GM12878 (cell line): Measurements from ENCODE around the gene SLC22A7. TPM values are rescaled to one million over a fixed set of nuclear protein-coding genes. Genes with fewer than 3 reads are reported as not detected.

Experiments
- CEBPB ChIP-seq, 2 experiments: fragments of 150-350 bp in 1 of 2; IDR thresholded peaks; 2 replicates each; pipeline ENCODE4 v1.6.1; 2012 to 2014; ENCODE audit warnings: low read depth in 2 of 2, low read length in 2 of 2, borderline replicate concordance in 1 of 2, inconsistent platforms in 1 of 2
- FOXM1 ChIP-seq: IDR thresholded peaks from 2 replicates; pipeline ENCODE4 v1.6.1; 2012; ENCODE audit warnings: low read depth, mild to moderate bottlenecking, inconsistent platforms, low read length, moderate library complexity
- KAT2A ChIP-seq: conservative IDR thresholded peaks from 2 replicates; pipeline ENCODE4 v1.6.1; 2011; ENCODE audit warnings: low read depth, low read length; ENCODE audit not compliant: control insufficient read depth
- LARP7 ChIP-seq: fragments of 450-650 bp; IDR thresholded peaks from 2 replicates; pipeline ENCODE4 v1.6.1; 2017; ENCODE audit warnings: mild to moderate bottlenecking
- NR2C1 ChIP-seq: fragments of 450-650 bp; IDR thresholded peaks from 2 replicates; pipeline ENCODE4 v1.6.1; 2017; ENCODE audit warnings: antibody characterized with exemption, mild to moderate bottlenecking, moderate library complexity
- NR2C2 ChIP-seq: IDR thresholded peaks from 2 replicates; pipeline ENCODE4 v1.6.1; 2011; ENCODE audit warnings: borderline replicate concordance, low read depth; ENCODE audit not compliant: control insufficient read depth, insufficient read length
- PML ChIP-seq: IDR thresholded peaks from 2 replicates; pipeline ENCODE4 v1.6.1; 2012; ENCODE audit warnings: low read length, inconsistent platforms
- POLR2A ChIP-seq: IDR thresholded peaks from 2 replicates; pipeline ENCODE4 v1.6.1; 2011; ENCODE audit warnings: low read depth, mild to moderate bottlenecking, low read length
- RAD21 ChIP-seq: IDR thresholded peaks from 2 replicates; pipeline ENCODE4 v1.6.1; 2011; ENCODE audit warnings: mild to moderate bottlenecking, low read depth, low read length, moderate library complexity; ENCODE audit not compliant: insufficient read depth
- RELA ChIP-seq: fragments of 450-650 bp; IDR thresholded peaks from 2 replicates; pipeline ENCODE4 v1.8.0; 2014; ENCODE audit warnings: borderline replicate concordance; ENCODE audit not compliant: partially characterized antibody
- RUNX3 ChIP-seq: IDR thresholded peaks from 2 replicates; pipeline ENCODE4 v1.6.1; 2012; ENCODE audit warnings: low read length, inconsistent platforms
- ZNF274 ChIP-seq: IDR thresholded peaks from one replicate; pipeline ENCODE4 v1.8.0; 2011; ENCODE audit not compliant: insufficient read length, insufficient read depth
- ZNF622 ChIP-seq: fragments of 450-650 bp; IDR thresholded peaks from 2 replicates; pipeline ENCODE4 v1.6.1; 2017; ENCODE audit warnings: mild to moderate bottlenecking, inconsistent platforms
- polyA plus RNA-seq, 11 experiments: library from polyadenylated mRNA; depleted of rRNA in 4 of 11; unstranded in 6 of 11; stranded (reverse) in 5 of 11; fragments of >200 nt; fragmentation: Nextera tagmentation in 4 of 11; fragmentation: Illumina TruSeq in 1 of 11; extraction: Ambion mirVana in 4 of 11; extraction: Trizol in 1 of 11; gene quantifications; 1 replicate in 1 of 11; 2 replicates in 10 of 11; pipeline versions ENCODE4 v1.2.1 to v1.2.3, GENCODE V29; 2011 to 2016; ENCODE audit warnings: inconsistent platforms in 2 of 11, missing spikeins in 2 of 11, low read depth in 1 of 11
- total RNA-seq, 4 experiments: library from RNA; depleted of rRNA in 3 of 4; stranded (reverse); fragments of >200 nt in 3 of 4; fragmentation: Illumina TruSeq in 1 of 4; extraction: Trizol in 1 of 4; gene quantifications; 2 replicates each; pipeline versions ENCODE4 v1.2.1 to v1.2.3, GENCODE V29; 2013 to 2021
- TF ChIP-seq, protein P1 (sequence below): fragments of 450-650 bp; IDR thresholded peaks from 2 replicates; pipeline ENCODE4 v1.6.1; 2017; ENCODE audit warnings: borderline replicate concordance
- TF ChIP-seq, protein P2 (sequence below): IDR thresholded peaks from 2 replicates; pipeline ENCODE4 v1.6.1; 2011; ENCODE audit warnings: borderline replicate concordance, low read depth, mild to moderate bottlenecking, moderate library complexity, mixed read lengths, low read length; ENCODE audit not compliant: insufficient read depth; ENCODE audit errors: extremely low read length
- TF ChIP-seq, protein P3 (sequence below): fragments of 450-650 bp; IDR thresholded peaks from 2 replicates; pipeline ENCODE4 v1.6.1; 2017; ENCODE audit warnings: mild to moderate bottlenecking, moderate library complexity
- TF ChIP-seq, protein P4 (sequence below): IDR thresholded peaks from 2 replicates; pipeline ENCODE4 v1.6.1; 2012; ENCODE audit warnings: low read depth, low read length, improper control_type of control experiment
- TF ChIP-seq, protein P5 (sequence below): IDR thresholded peaks from 2 replicates; pipeline ENCODE4 v1.6.1; 2012; ENCODE audit warnings: improper control_type of control experiment, low read depth, low read length; ENCODE audit not compliant: insufficient replicate concordance

Gene SLC22A7
- total and polyA plus RNA-seq, 10 of the 15 experiments (the other 5 are each of a cell fraction or from before 2014, with no cell fraction given) = 0.08 to 0.31 TPM; not detected in 8

DNA sequence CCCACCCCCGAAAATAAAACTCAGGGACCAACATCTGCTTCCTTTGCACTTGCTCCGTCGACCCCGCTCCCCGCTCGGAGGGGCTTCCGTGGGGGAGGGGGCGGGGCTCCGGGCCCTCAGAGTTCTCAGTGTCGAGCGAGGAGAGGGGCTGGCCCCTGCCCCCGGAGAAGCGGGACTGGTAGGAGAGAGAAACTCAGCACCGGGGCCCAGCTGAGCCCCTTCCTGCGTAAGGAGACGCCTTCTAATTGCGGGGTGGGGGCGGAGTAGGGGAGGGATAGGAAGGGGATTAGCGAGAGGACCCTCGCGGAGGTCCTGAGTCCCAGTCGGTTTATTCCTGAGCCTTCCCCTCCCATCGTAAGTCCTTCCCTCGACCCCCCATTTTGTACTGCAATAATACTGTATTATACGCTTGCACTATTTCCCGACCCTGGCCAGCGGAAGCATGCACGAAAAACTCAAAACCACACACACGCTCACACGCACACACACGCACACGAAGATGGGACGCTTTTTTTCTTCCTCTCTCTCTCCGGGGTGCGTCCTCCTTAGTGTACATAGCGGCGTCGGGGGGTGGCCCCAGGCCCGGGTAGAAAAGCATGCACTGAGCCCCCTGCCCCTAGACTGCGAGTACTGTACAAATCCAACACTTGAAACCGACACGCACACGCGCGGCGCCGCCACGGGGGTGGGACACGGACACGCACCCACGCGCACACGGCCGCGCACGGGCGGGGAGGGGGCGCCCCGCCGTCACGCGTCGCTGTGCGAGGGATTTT is 22.1 kb upstream of the SLC22A7 start (continued):
- TF ChIP-seq RELA = no peak
- no peak for TF ChIP-seq ZNF274
- no peak for TF ChIP-seq POLR2A
- TF ChIP-seq, protein P1, sequence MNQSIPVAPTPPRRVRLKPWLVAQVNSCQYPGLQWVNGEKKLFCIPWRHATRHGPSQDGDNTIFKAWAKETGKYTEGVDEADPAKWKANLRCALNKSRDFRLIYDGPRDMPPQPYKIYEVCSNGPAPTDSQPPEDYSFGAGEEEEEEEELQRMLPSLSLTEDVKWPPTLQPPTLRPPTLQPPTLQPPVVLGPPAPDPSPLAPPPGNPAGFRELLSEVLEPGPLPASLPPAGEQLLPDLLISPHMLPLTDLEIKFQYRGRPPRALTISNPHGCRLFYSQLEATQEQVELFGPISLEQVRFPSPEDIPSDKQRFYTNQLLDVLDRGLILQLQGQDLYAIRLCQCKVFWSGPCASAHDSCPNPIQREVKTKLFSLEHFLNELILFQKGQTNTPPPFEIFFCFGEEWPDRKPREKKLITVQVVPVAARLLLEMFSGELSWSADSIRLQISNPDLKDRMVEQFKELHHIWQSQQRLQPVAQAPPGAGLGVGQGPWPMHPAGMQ = peak; percentile 42; the same call in 1 of the 2 replicates
- no peak for TF ChIP-seq CEBPB (IDR thresholded peaks at IDR 0.05; ENCODE audit: borderline replicate concordance in 1 of 2, low read depth in 2 of 2, low read length in 2 of 2)
- TF ChIP-seq ZNF622 = no peak
- TF ChIP-seq, protein P2, sequence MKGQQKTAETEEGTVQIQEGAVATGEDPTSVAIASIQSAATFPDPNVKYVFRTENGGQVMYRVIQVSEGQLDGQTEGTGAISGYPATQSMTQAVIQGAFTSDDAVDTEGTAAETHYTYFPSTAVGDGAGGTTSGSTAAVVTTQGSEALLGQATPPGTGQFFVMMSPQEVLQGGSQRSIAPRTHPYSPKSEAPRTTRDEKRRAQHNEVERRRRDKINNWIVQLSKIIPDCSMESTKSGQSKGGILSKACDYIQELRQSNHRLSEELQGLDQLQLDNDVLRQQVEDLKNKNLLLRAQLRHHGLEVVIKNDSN = no peak
- TF ChIP-seq, protein P3, sequence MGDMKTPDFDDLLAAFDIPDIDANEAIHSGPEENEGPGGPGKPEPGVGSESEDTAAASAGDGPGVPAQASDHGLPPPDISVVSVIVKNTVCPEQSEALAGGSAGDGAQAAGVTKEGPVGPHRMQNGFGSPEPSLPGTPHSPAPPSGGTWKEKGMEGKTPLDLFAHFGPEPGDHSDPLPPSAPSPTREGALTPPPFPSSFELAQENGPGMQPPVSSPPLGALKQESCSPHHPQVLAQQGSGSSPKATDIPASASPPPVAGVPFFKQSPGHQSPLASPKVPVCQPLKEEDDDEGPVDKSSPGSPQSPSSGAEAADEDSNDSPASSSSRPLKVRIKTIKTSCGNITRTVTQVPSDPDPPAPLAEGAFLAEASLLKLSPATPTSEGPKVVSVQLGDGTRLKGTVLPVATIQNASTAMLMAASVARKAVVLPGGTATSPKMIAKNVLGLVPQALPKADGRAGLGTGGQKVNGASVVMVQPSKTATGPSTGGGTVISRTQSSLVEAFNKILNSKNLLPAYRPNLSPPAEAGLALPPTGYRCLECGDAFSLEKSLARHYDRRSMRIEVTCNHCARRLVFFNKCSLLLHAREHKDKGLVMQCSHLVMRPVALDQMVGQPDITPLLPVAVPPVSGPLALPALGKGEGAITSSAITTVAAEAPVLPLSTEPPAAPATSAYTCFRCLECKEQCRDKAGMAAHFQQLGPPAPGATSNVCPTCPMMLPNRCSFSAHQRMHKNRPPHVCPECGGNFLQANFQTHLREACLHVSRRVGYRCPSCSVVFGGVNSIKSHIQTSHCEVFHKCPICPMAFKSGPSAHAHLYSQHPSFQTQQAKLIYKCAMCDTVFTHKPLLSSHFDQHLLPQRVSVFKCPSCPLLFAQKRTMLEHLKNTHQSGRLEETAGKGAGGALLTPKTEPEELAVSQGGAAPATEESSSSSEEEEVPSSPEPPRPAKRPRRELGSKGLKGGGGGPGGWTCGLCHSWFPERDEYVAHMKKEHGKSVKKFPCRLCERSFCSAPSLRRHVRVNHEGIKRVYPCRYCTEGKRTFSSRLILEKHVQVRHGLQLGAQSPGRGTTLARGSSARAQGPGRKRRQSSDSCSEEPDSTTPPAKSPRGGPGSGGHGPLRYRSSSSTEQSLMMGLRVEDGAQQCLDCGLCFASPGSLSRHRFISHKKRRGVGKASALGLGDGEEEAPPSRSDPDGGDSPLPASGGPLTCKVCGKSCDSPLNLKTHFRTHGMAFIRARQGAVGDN = peak; percentile 48; the same call in 1 of the 2 replicates
- TF ChIP-seq RAD21 = no peak
- no peak for TF ChIP-seq FOXM1
- TF ChIP-seq, protein P4, sequence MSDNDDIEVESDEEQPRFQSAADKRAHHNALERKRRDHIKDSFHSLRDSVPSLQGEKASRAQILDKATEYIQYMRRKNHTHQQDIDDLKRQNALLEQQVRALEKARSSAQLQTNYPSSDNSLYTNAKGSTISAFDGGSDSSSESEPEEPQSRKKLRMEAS = no peak
- TF ChIP-seq RUNX3 = peak; percentile 80
- TF ChIP-seq, protein P5, sequence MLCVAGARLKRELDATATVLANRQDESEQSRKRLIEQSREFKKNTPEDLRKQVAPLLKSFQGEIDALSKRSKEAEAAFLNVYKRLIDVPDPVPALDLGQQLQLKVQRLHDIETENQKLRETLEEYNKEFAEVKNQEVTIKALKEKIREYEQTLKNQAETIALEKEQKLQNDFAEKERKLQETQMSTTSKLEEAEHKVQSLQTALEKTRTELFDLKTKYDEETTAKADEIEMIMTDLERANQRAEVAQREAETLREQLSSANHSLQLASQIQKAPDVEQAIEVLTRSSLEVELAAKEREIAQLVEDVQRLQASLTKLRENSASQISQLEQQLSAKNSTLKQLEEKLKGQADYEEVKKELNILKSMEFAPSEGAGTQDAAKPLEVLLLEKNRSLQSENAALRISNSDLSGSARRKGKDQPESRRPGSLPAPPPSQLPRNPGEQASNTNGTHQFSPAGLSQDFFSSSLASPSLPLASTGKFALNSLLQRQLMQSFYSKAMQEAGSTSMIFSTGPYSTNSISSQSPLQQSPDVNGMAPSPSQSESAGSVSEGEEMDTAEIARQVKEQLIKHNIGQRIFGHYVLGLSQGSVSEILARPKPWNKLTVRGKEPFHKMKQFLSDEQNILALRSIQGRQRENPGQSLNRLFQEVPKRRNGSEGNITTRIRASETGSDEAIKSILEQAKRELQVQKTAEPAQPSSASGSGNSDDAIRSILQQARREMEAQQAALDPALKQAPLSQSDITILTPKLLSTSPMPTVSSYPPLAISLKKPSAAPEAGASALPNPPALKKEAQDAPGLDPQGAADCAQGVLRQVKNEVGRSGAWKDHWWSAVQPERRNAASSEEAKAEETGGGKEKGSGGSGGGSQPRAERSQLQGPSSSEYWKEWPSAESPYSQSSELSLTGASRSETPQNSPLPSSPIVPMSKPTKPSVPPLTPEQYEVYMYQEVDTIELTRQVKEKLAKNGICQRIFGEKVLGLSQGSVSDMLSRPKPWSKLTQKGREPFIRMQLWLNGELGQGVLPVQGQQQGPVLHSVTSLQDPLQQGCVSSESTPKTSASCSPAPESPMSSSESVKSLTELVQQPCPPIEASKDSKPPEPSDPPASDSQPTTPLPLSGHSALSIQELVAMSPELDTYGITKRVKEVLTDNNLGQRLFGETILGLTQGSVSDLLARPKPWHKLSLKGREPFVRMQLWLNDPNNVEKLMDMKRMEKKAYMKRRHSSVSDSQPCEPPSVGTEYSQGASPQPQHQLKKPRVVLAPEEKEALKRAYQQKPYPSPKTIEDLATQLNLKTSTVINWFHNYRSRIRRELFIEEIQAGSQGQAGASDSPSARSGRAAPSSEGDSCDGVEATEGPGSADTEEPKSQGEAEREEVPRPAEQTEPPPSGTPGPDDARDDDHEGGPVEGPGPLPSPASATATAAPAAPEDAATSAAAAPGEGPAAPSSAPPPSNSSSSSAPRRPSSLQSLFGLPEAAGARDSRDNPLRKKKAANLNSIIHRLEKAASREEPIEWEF = no peak
- TF ChIP-seq KAT2A = no peak
- TF ChIP-seq NR2C2 = no peak
- no peak for TF ChIP-seq LARP7
- no peak for TF ChIP-seq NR2C1
- TF ChIP-seq PML = no peak
